GM19468 (cell line): ENCODE measurements around the gene POT1.

Experiments used
- ATAC-seq: cut with Tn5 transposase; IDR thresholded peaks from one replicate; pipeline ENCODE4 v1.9.1; 2021; ENCODE audit warnings: mild to moderate bottlenecking, moderate library complexity, moderate number of reproducible peaks; ENCODE audit not compliant: unreplicated experiment; ENCODE audit errors: extremely low read depth

Gene POT1

GRCh38 chr7:124779620-124780019 lies 150.0 kb downstream of the POT1 start:
- ATAC-seq: no peak

GRCh38 chr7:124779194-124779593 lies 150.4 kb downstream of the POT1 start:
- ATAC-seq: no peak

GRCh38 chr7:124777268-124777667 lies 152.4 kb downstream of the POT1 start:
- no peak for ATAC-seq

GRCh38 chr7:124776153-124776552 lies 153.5 kb downstream of the POT1 start:
- no peak for ATAC-seq

- ATAC-seq: no peak
Measured at GRCh38 chr7:124775422-124775821, 154.2 kb downstream of the POT1 start.

- ATAC-seq: no peak
Measured at GRCh38 chr7:124773938-124774337, 155.7 kb downstream of the POT1 start.

DNA sequence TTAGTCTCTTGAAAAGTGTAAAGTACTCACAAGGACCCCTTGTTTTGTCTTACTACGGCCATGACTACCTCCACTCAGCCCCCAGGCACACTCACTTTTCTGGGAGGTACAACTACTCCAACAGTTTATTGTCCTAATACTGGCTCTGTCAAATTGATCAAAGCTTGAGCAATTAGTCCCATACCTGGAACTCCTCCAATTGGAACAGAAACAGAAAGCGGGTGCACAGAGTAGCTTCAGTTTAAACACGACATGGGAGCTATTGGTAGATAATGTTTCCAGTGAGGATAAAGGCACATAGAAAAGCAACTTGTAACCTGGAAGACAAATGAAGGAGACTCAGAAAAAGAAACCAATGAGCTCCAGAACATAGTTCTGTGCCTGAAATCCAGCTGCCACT lies 156.3 kb downstream of the POT1 start:
- no peak for ATAC-seq
